Esophagus squamous epithelium (tissue), 5 donors: ENCODE data around the gene GSK3B. TPM values are rescaled to one million over a fixed set of nuclear protein-coding genes. Genes with fewer than 3 reads are reported as not detected.

Source experiments
- DNase-seq: peaks from one replicate; lab custom pipeline; 2025; lab: John Stamatoyannopoulos, UW
- H3K27ac ChIP-seq, 4 donors: fragments of 200-600 bp; sonication (generic); one replicate each; pipeline ENCODE4 v1.5.1; 2016 to 2019; ENCODE audit warnings: mild to moderate bottlenecking in 1 of 4
- H3K27me3 ChIP-seq, 4 donors: fragments of 200-600 bp; sonication (generic); 1 replicate in 3 of 4; 2 replicates in 1 of 4; pipeline versions ENCODE4 v1.5.1 to v1.6.0; 2017 to 2021; ENCODE audit warnings: antibody characterized with exemption in 1 of 4
- H3K36me3 ChIP-seq, 3 donors: fragments of 200-600 bp; sonication (generic); one replicate each; pipeline ENCODE4 v1.5.1; 2016 to 2019
- H3K4me1 ChIP-seq, 3 donors: fragments of 200-600 bp; sonication (generic); one replicate each; pipeline ENCODE4 v1.5.1; 2017 to 2019
- H3K4me3 ChIP-seq, 4 donors: fragments of 200-600 bp; sonication (generic); 1 replicate in 3 of 4; 2 replicates in 1 of 4; pipeline ENCODE4 v1.5.1; 2016 to 2019; ENCODE audit warnings: mild to moderate bottlenecking in 2 of 4, moderate library complexity in 1 of 4
- H3K9me3 ChIP-seq, 3 donors: fragments of 200-600 bp; sonication (generic); one replicate each; pipeline ENCODE4 v1.5.1; 2016 to 2019
- POLR2A ChIP-seq, 4 donors: fragments of 450-650 bp; IDR thresholded peaks; one replicate each; pipeline ENCODE4 v1.6.1; 2017; ENCODE audit warnings: antibody characterized with exemption in 4 of 4, mild to moderate bottlenecking in 4 of 4, moderate library complexity in 3 of 4
- WGBS, 2 donors: methylation state at CpG; one replicate each; pipeline ENCODE4 v1.1.5; 2018; 5-methylcytosine and 5-hydroxymethylcytosine counted together
- intact Hi-C: fragments of 100-400 bp; cut with DNase I; formaldehyde crosslinking; loops from one replicate; pipeline ENCODE4 v1.15.0; 2022
- total RNA-seq, 4 donors: library from RNA; depleted of rRNA; stranded (reverse); fragments of >200 nt; gene quantifications; one replicate each; pipeline ENCODE4 v1.1.0, GENCODE V29; 2016
- TF ChIP-seq, protein P1 (sequence below), 6 experiments: fragments of 450-650 bp in 4 of 6; fragments of 200-600 bp in 2 of 6; sonication (generic) in 2 of 6; IDR thresholded peaks; one replicate each; pipeline ENCODE4 v1.5.1; 2016 to 2019; ENCODE audit warnings: antibody characterized with exemption in 6 of 6, mild to moderate bottlenecking in 4 of 6, moderate library complexity in 4 of 6
- donor health status: DM: yes; HTN: yes; CAD: no.

GSK3B gene
- total RNA-seq, 4 donors from 2014 or later, result 24.1 to 38.9 (median 34.5) TPM

- no peak for DNase-seq
- no peaks in the 10 kb centered on the region for H3K27me3 ChIP-seq
- H3K4me1 ChIP-seq, result no peaks in the 10 kb centered on the region
- no peaks in the 10 kb centered on the region for H3K9me3 ChIP-seq
- H3K36me3 ChIP-seq, result no peaks in the 10 kb centered on the region
- intact Hi-C loops, result no loop called here
- H3K4me3 ChIP-seq, result no peak overlapping the region
- H3K27ac ChIP-seq, result no peak overlapping the region
- TF ChIP-seq, protein P1, sequence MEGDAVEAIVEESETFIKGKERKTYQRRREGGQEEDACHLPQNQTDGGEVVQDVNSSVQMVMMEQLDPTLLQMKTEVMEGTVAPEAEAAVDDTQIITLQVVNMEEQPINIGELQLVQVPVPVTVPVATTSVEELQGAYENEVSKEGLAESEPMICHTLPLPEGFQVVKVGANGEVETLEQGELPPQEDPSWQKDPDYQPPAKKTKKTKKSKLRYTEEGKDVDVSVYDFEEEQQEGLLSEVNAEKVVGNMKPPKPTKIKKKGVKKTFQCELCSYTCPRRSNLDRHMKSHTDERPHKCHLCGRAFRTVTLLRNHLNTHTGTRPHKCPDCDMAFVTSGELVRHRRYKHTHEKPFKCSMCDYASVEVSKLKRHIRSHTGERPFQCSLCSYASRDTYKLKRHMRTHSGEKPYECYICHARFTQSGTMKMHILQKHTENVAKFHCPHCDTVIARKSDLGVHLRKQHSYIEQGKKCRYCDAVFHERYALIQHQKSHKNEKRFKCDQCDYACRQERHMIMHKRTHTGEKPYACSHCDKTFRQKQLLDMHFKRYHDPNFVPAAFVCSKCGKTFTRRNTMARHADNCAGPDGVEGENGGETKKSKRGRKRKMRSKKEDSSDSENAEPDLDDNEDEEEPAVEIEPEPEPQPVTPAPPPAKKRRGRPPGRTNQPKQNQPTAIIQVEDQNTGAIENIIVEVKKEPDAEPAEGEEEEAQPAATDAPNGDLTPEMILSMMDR (IDR thresholded peaks at IDR 0.05), result no peak
- no peak for TF ChIP-seq POLR2A (IDR thresholded peaks at IDR 0.05)
- WGBS, 2 donors, result 64 to 72% methylated on average over 2 of the region's 2 CpGs
These were observed 311.0 kb downstream of the GSK3B start for GRCh38 chr3:119783255-119783654.

GRCh38 chr3:119782460-119782859, 311.8 kb downstream of the GSK3B start:
- DNase-seq, result no peak
- 100% methylated on average over 1 of the region's 1 CpG; no CpG with 5 or more reads in 1 of the 2 donors for WGBS, 2 donors
- Histone ChIP-seq H3K4me3 (no peak overlapping the region), H3K4me1 (no peaks in the 10 kb centered on the region), H3K27ac (no peak overlapping the region), H3K9me3 (no peaks in the 10 kb centered on the region), H3K36me3 (no peaks in the 10 kb centered on the region), H3K27me3 (no peaks in the 10 kb centered on the region)
- intact Hi-C loops, result no loop called here
- TF ChIP-seq, protein P1 (IDR thresholded peaks at IDR 0.05), result no peak
- no peak for TF ChIP-seq POLR2A (IDR thresholded peaks at IDR 0.05)

GRCh38 chr3:119781330-119782198, 312.7 kb downstream of the GSK3B start, which contains the start of gene NR1I2:
NR1I2 (plus strand) TSS chr3:119782101.
- TF ChIP-seq, protein P1 (IDR thresholded peaks at IDR 0.05), result no peak
- no peak for TF ChIP-seq POLR2A (IDR thresholded peaks at IDR 0.05)
- Histone ChIP-seq H3K27ac (no peak within 1 kb of the TSS), H3K4me3 (no peak within 1 kb of the TSS), H3K4me1 (no peaks in the 10 kb centered on the region), H3K27me3 (no peaks in the 10 kb centered on the region), H3K36me3 (no peaks in the 10 kb centered on the region), H3K9me3 (peaks cover 0 to under 1% (median 0%) of the 10 kb centered on the region in 3 donors)
- WGBS, 2 donors, result 71 to 86% methylated on average over 8 to 10 of the region's 10 CpGs
- DNase-seq, result no peak
- intact Hi-C loops, result no loop called here

GRCh38 chr3:119779731-119780383, 314.4 kb downstream of the GSK3B start:
- H3K4me3 ChIP-seq, result no peak overlapping the region
- H3K36me3 ChIP-seq, result no peaks in the 10 kb centered on the region
- no peak overlapping the region for H3K27ac ChIP-seq
- WGBS, 2 donors, result 60 to 67% methylated on average over 2 of the region's 2 CpGs
- H3K4me1 ChIP-seq, result no peaks in the 10 kb centered on the region
- TF ChIP-seq, protein P1 (IDR thresholded peaks at IDR 0.05), result no peak
- no peak for TF ChIP-seq POLR2A (IDR thresholded peaks at IDR 0.05)
- peaks cover 0 to 4% (median 0%) of the 10 kb centered on the region in 3 donors for H3K9me3 ChIP-seq
- H3K27me3 ChIP-seq, result no peaks in the 10 kb centered on the region
- intact Hi-C loops, result no loop called here
- no peak for DNase-seq

- DNase-seq, result no peak
These were observed 315.4 kb downstream of the GSK3B start for GRCh38 chr3:119778811-119779210.

More at GRCh38 chr3:119778811-119779210, 315.4 kb downstream of the GSK3B start:
- TF ChIP-seq, protein P1 (IDR thresholded peaks at IDR 0.05), result no peak
- TF ChIP-seq POLR2A (IDR thresholded peaks at IDR 0.05), result no peak
- 66 to 87% methylated on average over 2 of the region's 2 CpGs for WGBS, 2 donors
- no peaks in the 10 kb centered on the region for H3K36me3 ChIP-seq
- H3K9me3 ChIP-seq, result peaks cover 0 to 4% (median 0%) of the 10 kb centered on the region in 3 donors
- H3K4me3 ChIP-seq, result no peak overlapping the region
- intact Hi-C loops, result no loop called here
- no peaks in the 10 kb centered on the region for H3K4me1 ChIP-seq
- no peaks in the 10 kb centered on the region for H3K27me3 ChIP-seq
- no peak overlapping the region for H3K27ac ChIP-seq
